Forelimb muscle (tissue), 1 donor: ENCODE results near the gene TEX44. TPM values are rescaled to one million over a fixed set of nuclear protein-coding genes. Genes with fewer than 3 reads are reported as not detected.
A peak's percentile ranks its signal among the peaks of the same experiment; 100 is the strongest.

Source experiments
- DNase-seq: peaks from one replicate; pipeline ENCODE4 v3.0.0-alpha.2; 2013; ENCODE audit warnings: low read depth
- polyA plus RNA-seq: library from polyadenylated mRNA; unstranded; fragments of 120-200 nt; gene quantifications from one replicate; pipeline ENCODE4 v1.2.1, GENCODE V29; 2013; ENCODE audit not compliant: insufficient read length

Gene TEX44
- polyA plus RNA-seq, 1 donor, result not detected

DNA sequence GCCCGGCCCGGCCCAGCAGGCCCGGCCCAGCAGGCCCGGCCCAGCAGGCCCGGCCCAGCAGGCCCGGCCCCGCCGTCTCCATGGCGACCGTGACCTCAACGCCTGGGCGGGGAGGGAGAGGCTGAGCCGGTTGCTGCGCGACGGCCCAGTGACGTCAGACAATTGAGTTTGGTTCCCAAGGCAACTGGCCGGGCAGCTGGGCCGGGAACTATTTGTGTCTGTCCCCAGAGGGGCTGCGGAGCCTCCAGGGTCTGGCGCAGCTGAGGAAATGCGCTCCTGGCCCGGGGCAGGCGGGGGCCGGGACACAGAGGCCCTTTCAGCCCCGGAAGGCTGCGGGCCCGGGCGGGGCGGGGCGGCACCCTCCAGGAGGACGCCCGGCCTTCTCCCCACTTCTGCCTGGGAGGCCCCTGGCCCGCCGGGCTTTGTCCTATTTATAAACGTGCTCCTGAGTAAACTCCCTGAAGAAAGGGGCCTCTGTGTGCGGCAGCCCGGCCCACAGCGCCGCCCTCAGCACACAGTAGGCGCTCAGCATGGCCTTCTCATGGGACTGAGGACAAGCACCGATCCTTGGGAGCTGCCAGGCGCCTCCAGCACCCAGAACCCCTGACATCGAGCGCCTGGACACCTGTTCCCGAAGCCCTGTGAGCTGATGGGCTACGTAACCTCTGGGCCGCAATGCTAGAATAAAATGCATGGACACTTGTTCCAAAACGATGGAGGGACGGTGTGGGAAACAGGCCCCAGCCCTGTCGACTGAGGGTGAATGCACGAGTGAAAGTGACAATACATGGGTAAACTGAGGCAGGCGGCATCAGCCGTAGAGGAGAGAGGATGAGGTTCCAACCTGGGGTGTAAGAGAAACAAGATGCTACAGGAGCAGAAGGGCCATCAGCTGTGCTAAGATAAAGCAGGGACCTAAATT lies 12.3 kb downstream of the TEX44 start:
- peak; percentile 94 for DNase-seq

DNA sequence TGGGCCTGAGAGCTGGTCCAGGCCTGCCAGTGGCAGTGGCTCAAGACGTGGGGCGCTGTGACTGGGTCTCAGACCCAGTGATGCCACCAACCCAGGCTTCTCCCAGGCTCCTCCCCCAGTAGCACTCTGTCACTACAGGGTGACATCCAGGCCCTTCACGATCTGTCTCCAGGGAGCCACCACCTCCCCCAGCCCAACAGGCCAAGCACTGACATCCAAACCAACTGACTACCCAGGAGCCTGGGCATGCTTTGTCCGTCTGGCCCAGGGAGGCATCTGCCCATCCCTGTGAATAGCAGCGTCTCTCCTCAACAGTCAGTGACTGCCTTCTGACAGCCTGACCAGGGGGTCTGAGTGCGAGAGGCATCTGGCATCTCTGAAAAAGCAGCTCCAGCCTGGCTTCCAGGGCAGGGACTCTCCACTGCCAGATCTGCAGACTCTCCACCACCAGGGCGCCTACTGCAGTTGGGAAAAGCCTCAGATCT lies 13.0 kb downstream of the TEX44 start:
- no peak for DNase-seq

DNA sequence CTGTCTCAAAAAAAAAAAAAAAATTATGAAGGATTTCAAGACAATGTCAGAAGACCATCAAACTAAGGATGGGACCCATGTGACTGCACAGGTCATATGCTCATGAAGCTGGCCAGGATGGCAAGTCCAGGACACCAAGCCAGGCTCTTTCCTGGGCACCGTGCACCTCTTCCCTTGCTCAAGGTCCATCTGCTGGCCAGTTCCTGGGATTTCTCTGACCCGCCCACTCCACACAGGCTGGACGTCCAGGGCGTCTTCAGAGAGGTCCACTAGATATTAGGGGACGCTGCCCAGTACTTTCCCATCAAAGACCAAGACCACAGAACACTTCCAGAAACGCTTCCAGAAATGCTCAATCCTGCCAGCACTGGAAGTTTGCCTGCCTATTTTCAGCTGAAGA lies 14.3 kb downstream of the TEX44 start:
- DNase-seq, result no peak

DNA sequence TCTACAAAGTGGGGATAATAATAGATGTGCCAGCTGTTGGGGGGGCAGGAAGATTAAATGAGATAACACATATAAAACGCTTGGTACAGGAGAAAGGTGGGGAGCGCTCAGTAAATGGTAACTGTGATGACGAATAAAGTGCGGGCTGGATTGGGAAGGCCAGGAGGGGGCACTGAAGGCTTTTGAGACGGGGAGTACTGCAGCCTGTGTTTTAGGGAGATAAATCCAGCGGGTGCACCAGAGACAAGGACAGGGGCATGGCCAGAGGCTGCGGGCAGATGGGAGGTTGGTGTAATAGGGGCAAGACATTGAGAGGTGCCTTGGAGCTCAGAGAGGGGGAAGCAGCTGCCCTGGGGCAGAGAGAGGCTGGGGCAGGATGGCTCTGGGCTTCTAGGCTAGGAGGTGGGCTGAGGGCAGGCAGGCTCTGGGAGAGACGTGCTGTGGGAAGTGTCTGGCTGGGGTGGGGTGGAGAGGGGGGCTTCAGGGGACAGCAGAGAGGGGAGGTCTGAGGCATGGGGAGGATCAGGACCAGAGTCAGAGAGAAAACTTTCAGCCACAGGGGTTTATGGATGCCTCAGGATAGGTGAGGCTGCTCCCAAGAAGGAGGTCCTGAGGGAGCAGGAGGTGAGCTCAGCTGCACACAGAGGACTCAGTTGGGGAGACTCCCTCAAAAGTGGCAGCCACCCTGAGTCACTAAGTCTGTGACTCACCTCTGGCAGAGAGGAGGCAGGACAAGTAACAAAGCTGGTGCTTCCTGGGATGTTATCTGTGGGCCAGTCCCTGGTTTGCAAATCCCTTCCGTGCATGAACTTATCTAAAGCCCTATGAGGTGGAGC lies 18.8 kb downstream of the TEX44 start:
- DNase-seq, result no peak

DNA sequence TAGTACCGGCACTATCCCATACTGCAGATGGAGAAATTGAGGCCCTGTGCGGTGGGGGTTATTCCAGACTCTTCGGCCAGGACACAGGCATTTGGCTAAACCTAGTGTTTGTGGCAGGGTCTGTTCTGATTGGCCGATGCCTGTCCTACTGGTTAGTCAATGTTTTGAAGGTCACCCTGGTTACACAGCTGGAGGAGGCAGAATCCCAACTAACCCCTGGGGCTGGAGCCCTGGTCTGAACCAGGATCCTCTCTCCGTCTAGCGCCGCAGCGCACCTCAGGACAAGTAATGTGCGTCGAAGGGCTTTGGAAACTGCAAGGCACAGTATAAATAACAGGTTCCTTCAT lies 19.4 kb downstream of the TEX44 start:
- no peak for DNase-seq

DNA sequence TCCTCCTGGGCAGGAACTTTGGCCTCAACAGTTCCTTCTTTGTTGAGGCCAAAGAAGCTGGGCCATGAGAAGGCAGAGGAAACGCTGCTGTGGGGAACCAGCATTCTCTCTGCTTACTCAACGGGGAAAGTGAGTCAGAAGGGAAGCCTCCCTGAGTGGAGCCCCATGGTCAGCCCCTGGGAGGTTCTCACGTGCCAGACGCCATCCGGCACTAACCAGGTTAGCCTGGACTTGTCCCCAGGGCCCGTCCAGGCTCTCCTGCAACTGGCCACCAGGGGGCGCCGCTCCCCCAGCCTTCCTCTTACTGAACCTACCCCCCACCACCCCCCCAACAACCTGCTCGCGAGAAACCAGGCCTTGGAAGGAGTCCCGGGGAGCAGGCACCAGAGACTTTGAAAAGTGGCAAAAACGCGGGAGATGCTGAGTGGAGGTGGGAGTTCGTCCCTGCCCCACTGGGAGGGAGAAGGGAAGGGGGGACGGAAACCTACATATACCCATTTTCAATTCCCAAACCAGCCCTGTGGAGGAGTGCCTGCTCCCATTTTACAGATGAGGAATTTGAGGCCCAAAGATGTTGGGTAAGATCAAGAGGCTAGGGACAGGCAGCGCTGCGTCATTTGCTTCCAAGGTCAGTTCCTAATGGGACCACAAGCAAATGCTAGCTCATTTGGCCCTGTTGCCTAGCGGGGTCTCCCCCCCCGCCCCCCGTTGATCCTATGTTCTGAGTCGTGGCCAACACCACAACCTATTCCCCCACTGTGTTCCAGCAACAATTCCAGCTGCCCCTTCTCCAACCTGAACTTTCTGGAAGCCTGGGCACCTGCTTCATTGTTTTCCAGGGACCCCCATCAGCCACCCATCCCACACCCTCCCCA lies 20.0 kb downstream of the TEX44 start:
- no peak for DNase-seq

DNA sequence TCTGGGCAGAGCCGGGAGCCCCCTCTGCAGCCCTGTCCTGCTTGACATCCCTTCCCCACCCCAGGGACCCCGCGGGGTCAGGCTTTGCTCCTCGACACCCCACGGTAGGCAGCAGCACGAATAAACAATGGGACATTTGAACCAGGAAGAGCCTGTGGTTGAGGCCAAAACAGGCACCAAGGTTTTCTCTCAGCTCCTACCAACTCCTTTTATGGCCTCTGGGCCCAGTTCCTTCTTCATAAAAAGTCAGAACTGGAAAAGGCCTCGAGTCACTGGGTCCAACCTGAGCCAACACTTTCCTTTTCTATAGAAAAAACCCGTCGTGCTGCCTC lies 20.6 kb downstream of the TEX44 start:
- DNase-seq, result no peak

DNA sequence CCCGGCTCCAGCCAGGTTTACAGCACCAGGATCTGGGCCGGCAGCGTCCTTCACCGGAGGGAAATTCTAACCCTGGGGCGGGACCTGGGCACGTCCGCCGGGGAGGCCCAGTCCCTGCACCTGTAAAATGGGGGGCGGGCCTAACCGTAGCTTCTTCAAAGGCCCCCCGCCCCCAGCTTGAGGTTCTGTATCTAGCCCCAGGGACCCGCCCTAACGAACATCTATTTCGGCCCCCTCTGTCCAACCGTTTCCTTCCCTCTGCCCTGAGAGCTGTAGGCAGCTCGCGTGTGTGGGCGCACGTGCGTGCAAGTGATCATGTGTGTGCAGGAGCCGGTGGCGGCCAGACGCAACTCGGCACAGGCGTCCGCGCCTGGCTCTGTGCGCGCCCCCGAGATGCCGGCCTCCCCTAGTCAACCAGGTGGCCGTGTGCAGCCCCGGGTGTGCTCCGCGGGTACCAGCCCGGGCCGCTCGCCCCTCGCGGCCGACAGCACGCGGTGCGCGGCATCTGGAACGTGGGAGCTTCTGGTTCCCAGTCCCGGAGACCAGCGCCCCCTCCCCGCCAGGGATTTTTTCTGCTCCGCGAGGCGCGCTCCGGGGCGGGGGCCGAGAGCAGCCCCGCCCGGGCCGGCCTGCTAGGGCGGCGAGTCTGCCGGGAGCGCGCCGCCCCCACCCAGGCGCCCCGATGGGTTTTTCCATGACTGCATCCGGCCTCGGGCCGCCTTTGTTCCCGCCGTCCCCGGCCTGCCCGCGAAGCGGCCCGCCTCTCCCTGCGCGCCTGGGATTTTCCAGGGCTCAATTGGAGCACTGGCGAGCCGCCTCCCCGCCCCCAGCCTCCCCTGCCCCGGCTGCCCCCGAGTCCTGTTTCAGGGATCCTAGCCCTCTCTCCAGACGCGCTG lies 21.2 kb downstream of the TEX44 start:
- DNase-seq, result no peak

DNA sequence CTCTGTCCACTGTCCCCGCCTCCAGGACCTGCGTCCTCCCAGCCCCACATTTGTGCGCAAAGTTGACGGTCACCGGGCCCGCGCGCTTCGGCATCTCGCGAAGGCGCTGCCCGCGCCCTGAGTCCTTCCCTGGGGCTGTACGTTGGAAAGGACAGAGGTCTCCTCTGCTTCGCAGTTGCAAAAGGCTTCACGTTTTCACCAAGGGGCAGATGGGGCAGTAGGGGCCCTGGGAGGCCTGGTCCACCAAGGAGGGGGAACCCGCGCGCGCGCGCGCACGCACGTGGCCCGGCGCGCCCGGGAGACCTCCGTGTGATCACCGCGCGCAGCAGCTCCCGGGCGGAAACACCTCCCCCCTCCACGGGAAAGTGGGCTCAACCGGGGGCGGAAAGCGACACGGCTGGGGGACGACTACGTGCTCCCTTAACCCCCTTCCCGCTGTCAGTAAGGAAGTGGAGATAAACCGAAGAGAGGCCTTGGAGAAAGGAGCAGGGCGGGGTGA lies 21.9 kb downstream of the TEX44 start:
- no peak for DNase-seq

DNA sequence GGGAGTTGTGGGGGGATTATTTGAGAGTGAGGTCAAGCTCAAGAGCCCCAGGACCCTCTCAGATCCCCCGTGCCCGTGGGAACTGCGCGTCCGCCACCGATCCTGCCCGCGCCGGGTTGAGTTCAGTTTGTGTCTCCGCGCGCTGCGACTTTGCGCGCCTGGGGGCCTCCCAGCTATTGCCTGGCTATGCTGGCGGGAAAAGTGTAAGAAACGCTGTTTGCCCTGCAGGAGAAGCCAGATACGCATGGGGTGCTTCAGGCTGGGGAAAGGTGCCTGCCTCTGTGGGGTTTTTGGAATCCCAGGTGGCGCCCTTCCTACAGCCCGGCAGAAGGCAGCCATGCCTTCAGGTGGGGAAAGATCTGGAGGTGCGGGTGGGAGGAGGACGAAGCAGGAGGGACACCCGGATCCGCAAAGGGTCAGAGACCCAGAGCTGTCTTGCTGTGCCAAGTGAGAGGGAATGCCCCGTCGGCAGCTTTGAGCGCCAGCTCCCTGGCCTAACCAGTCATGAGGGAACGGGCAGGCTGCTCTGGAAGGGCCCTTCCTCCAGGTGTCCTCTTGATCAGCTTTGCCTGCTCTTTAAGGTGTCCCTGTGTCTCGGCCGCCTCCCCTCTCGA lies 22.5 kb downstream of the TEX44 start:
- DNase-seq, result no peak

DNA sequence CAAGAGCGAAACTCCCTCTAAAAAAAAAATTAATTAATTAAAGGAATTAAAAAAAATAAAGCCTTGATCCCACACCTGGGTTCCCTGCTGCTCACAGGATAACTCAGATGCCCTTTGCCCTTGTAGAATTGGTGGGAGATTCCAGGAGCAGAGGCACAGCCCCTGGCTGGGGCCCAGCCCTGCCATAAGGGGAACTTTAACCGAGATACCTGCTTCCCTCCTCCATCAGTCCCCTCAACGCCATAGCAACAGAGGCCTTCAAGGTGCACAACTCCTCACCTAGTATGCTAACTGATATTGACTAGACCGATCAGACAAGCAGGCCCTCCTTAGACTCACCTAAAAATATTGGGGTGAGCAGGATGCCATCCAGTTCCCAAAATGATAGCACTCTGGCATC lies 23.6 kb downstream of the TEX44 start:
- no peak for DNase-seq

DNA sequence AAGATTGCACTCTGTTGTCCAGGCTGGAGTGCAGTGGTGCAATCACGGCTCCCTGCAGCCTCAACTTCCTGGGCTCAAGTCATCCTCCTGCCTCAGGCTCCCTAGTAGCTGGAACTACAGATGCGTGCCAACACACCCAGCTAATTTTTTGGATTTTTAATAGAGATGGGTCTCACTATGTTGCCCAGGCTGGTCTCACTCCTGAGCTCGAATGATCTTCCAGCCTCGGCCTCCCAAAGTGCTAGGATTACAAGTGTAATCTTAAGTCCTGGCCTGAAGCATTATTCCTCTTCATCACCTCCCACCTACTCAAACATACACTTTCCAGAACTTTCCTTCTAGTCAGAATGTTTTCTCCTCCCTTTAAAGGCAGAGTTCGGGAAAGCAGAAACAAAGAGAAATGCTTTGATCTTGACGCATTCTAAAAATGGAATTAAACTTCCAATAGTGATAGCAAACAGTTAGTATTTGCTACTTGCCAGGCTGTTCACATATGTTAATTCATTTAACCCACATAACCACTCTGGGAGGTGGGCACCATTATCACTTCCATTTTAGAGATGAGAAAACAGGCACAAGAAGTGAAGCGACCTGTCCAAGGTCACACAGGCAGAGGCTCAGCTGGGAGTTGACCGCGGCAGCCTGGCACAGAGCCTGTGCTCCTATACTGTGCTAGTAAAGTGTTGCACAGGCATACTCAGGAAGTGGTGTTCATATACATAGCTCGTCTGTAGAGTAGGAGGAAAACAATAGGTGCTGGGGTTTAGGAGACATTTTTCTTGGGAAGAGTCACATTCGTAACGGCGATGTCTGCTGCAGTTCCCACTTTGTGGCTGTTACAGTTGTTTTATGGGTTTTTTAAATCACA lies 24.6 kb downstream of the TEX44 start:
- DNase-seq, result no peak

DNA sequence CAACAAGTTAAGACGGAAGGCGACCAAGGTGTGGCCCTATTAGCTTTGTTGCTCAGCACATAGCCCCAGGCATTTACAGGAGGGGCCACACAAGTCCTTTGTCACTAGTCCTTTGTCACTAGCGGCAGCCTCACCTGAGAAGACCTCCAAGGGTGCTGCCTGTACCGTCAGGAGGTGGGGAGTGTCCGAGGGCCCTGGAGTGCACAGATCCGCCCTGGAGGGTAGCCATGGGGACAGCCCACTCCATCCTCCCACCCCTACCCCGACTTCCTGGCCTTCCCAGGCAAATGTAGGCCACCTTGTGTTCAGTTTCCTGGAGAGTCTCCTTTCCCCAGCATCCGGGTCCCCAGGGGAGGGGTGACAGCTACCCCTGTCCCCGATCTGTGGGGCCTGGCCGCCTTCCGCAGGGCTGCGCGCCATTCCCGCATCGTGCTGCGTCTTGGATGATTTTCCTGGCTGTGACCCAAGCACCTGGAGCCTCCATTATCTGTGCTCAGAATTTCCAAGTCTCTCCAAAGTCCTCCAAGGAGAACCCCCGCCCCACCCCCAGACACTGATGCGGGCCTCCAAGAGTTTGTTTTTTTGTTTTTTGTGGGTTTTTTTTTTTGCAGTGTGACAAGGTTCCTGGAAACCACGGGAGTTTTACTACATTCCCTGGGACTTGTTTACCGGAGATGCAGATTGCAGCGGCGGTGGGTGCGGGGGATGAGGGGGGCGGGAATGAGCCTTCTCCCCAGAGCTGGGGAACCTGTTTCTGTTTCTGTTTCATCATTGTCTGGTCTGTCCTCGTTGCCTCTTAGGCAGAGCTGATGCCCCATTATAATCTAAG lies 28.6 kb downstream of the TEX44 start:
- no peak for DNase-seq

DNA sequence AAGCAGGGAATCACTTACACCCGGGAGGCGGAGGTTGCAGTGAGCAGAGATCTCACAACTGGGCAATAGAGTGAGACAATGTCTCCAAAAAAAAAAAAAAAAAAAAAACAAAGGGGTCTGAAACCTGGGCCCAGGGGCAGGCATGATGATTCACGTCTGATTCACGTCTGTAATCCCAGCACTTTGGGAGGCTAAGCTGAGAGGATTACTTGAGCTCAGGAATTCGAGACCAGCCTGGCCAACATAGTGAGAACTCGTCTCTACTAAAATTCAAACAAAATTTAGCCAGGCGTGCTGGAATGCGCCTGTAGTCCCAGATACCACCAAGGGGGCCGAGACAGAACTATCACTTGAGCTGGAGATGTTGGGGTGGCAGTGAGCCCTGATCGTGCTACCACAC lies 30.3 kb downstream of the TEX44 start:
- no peak for DNase-seq

DNA sequence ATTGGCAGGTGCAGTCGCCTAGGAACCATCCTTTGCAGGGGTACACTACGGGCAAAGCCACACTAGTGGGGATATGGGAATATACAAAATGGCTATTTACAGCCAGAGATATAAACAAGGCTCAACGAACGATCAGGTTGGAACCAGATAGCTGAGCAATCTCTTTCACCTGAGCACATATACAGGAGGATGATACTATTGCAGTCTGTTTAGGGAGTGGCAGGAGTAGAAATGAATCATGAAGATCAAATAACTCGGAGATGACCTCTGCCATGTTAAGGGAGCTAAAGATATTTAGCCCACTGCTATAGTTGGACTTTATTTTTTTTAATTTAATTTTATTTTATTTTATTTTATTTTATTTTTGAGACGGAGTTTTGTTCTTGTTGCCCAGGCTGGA lies 33.8 kb downstream of the TEX44 start:
- DNase-seq, result no peak

DNA sequence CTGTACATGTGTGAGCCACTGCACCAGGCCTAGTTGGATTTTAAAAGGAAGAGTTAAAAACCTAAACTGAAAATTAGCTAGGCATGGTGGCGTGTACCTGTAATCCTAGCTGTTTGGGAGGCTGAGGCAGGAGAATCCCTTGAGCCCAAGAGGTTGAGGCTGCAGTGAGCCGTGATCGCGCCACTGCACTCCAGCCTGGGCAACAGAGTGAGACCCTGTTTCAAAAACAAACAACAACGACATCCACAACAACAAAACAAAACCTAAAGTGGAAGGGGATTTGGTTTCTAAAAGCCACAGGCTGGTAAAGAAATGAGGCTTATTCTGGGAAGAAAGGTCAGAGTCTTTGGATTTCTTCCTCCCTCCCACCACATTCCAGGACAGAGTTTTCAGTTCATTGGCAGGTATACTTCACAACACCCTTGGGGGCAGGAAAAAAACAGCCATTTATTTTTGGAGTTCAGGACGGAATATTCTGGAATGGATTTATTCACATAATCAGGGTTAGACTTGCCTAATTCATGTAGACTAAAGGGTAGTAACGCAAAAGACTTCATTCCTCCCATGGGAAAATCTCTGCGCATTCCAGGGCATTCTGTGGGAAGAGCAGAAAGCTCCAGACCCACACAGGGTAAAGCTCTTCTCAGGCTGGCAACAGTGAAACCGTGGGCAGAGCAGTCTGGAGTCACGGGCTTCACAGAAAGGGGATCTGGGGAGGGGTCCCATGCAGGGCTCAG lies 34.9 kb downstream of the TEX44 start:
- no peak for DNase-seq

DNA sequence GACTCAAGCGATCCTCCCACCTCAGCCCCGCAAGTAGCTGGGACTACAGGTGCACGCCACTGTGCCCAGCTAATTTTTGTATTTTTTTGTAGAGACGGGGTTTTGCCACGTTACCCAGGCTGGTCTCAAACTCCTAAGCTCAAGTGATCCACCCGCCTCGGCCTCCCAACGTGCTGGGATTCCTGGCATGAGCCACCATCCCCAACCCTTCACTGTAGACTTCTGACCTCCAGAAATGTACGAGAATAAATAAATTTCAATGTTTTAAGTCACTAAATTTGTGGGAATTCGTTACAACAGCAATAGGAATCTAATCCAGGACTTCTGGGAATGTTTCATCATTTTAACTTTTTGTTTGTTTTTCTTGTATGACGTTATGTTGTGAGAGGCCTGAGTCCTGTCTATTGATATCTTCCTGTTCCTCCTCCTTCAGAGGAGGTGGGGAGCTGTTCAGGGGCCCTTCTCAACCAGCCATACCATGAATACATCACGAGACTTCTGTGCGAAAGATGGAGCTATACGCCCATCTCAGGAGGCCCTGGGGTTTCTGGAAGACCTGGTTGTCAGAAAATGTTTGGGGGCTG lies 40.0 kb downstream of the TEX44 start:
- DNase-seq, result no peak
